ENCODE data around the gene TRIOBP. TPM values are rescaled to one million over a fixed set of nuclear protein-coding genes. Genes with fewer than 3 reads are reported as not detected.

Gene TRIOBP
- total and polyA plus RNA-seq, 12 donors = 34.7 to 115 (median 82.4) TPM

GRCh38 chr22:37663521-37664140, 33.2 kb upstream of the TRIOBP start:
- no peak for TF ChIP-seq CTCF (IDR thresholded peaks at IDR 0.05)
- Histone ChIP-seq H3K27me3 (no peaks in the 10 kb centered on the region), H3K4me3 (no peak overlapping the region), H3K36me3 (peaks cover 0 to 24% (median 14%) of the 10 kb centered on the region in 9 donors), H3K9me3 (no peaks in the 10 kb centered on the region), H3K4me1 (peaks cover 6 to 51% (median 34%) of the 10 kb centered on the region in 9 donors), H3K27ac (peak overlapping the region in 4 of 10 donors; percentile 21 to 46 (median 34))
- WGBS, 2 donors = 78 to 88% methylated on average over 16 of the region's 16 CpGs
- DNase-seq (no peak), ATAC-seq (peak in 1 of 8 donors; percentile 30)
- intact Hi-C loops (cut with DNase I) = no loop called here

GRCh38 chr22:37664249-37665101, 32.4 kb upstream of the TRIOBP start:
- Histone ChIP-seq H3K4me1 (peaks cover 6 to 47% (median 29%) of the 10 kb centered on the region in 9 donors), H3K9me3 (no peaks in the 10 kb centered on the region), H3K27ac (peak overlapping the region in 2 of 10 donors; percentile 21 to 25), H3K36me3 (peaks cover 0 to 24% (median 14%) of the 10 kb centered on the region in 9 donors), H3K4me3 (no peak overlapping the region), H3K27me3 (no peaks in the 10 kb centered on the region)
- DNase-seq (no peak), ATAC-seq (no peak)
- no peak for TF ChIP-seq CTCF (IDR thresholded peaks at IDR 0.05)
- 61 to 72% methylated on average over 16 of the region's 16 CpGs for WGBS, 2 donors
- intact Hi-C loops (cut with DNase I) = no loop called here

- ATAC-seq (no peak), DNase-seq (no peak)
- intact Hi-C loops (cut with DNase I) = no loop called here
- no peak overlapping the region for H3K27ac ChIP-seq
- no peak for TF ChIP-seq CTCF (IDR thresholded peaks at IDR 0.05)
- H3K4me1 ChIP-seq = peaks cover 2 to 37% (median 19%) of the 10 kb centered on the region in 9 donors
- H3K9me3 ChIP-seq = no peaks in the 10 kb centered on the region
- peaks cover 0 to 24% (median 14%) of the 10 kb centered on the region in 9 donors for H3K36me3 ChIP-seq
- WGBS, 2 donors = 94% methylated on average over 24 of the region's 24 CpGs
- H3K4me3 ChIP-seq = no peak overlapping the region
- no peaks in the 10 kb centered on the region for H3K27me3 ChIP-seq
Observed at GRCh38 chr22:37665487-37665886, 31.4 kb upstream of the TRIOBP start.

GRCh38 chr22:37669586-37669985, 27.3 kb upstream of the TRIOBP start:
- TF ChIP-seq CTCF (IDR thresholded peaks at IDR 0.05) = no peak
- 88 to 90% methylated on average over 6 of the region's 6 CpGs for WGBS, 2 donors
- no peak for DNase-seq
- no peaks in the 10 kb centered on the region for H3K27me3 ChIP-seq
- peaks cover 0 to 24% (median 14%) of the 10 kb centered on the region in 9 donors for H3K36me3 ChIP-seq
- H3K4me1 ChIP-seq = peaks cover 6 to 18% (median 10%) of the 10 kb centered on the region in 9 donors
- no peak overlapping the region for H3K4me3 ChIP-seq
- no peak for ATAC-seq
- no peaks in the 10 kb centered on the region for H3K9me3 ChIP-seq
- no peak overlapping the region for H3K27ac ChIP-seq
- intact Hi-C loops (cut with DNase I) = no loop called here
